ENCODE measurements around the gene GGCX. TPM values are rescaled to one million over a fixed set of nuclear protein-coding genes. Genes with fewer than 3 reads are reported as not detected.

Gene GGCX
- total RNA-seq, 1 experiment from 2014 or later, result 28.1 TPM

DNA sequence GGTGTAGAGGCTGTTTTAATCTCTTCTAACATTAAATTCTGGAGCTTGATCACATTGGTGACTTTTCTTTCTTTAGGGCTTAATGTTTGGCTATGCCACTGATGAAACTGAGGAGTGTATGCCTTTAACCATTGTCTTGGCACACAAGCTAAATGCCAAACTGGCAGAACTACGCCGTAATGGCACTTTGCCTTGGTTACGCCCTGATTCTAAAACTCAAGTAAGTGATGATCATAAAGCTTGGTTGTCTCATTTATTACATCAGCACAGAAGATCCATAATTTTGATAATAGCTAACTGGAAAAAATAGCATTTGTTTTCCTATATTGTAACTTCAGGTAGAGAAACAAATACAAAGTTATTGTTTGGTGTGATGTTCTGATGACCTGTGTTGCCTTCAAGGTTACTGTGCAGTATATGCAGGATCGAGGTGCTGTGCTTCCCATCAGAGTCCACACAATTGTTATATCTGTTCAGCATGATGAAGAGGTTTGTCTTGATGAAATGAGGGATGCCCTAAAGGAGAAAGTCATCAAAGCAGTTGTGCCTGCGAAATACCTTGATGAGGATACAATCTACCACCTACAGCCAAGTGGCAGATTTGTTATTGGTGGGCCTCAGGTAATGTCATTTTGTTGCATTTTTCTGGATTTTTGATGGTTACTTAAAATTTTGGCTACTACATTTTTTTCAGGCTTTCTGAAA lies 19.4 kb downstream of the GGCX start:
- no peak for DNase-seq (ENCODE audit: low spot score)

GRCh38 chr2:85541262-85541661 lies 20.0 kb downstream of the GGCX start:
- no peak for DNase-seq (ENCODE audit: low spot score)

DNA sequence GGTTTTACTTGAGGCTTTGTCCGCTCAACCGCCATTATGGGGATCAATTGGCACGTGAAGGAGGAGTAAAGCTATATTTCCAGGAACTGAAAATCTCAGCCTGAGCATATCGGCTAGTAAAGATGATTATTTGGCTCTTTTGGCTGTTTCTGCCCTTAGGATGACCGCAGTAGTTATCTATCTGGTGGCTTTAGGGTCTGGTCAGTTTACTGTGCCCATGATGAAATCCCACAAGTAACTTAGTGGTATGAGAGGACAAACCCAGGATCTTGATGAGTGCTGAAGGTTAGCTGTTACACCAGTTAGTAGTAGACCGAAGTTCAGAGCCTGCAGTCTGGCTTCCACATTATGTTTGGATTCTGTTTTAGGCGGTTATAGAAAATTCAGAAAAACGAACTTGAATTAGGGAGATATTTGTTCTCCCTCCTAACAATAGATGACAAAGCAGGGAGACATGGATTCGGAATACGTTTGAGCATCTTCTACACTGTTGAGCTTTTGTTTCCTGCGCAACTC lies 21.1 kb downstream of the GGCX start:
- no peak for DNase-seq (ENCODE audit: low spot score)

- DNase-seq (ENCODE audit: low spot score), result peak; percentile 57
Observed at GRCh38 chr2:85539361-85540132, 21.7 kb downstream of the GGCX start.

GRCh38 chr2:85538507-85539360 lies 22.6 kb downstream of the GGCX start, which contains the start of gene MAT2A:
TSS of gene MAT2A (plus strand) at chr2:85539168. CDS start at chr2:85539288, 120 bp downstream.
- DNase-seq (ENCODE audit: low spot score), result peak; percentile 82

- peak; percentile 61 for DNase-seq (ENCODE audit: low spot score)
Observed at GRCh38 chr2:85537600-85538506, 23.4 kb downstream of the GGCX start.

DNA sequence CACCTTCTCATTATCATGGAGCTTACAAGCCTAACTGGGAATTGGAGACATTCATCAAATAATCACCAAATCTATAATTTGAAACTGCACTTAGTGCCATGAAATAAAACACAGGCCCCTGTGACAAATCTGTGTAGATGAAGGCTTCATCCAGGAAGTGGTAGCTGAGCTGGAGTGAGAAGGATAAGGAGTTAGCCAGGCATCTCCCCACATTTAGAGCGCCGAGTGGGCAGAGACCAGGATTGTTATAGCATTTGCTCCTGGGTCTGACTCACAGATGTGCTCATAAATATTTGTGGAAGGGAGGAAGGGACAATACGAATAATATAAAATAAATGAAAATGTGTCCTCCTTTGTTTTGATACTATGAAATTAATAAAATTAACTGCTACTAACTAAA lies 24.8 kb downstream of the GGCX start:
- peak; percentile 88 for DNase-seq (ENCODE audit: low spot score)

GRCh38 chr2:85534881-85535280 lies 26.4 kb downstream of the GGCX start:
- no peak for DNase-seq (ENCODE audit: low spot score)

GRCh38 chr2:85534099-85534498 lies 27.2 kb downstream of the GGCX start:
- no peak for DNase-seq (ENCODE audit: low spot score)

DNA sequence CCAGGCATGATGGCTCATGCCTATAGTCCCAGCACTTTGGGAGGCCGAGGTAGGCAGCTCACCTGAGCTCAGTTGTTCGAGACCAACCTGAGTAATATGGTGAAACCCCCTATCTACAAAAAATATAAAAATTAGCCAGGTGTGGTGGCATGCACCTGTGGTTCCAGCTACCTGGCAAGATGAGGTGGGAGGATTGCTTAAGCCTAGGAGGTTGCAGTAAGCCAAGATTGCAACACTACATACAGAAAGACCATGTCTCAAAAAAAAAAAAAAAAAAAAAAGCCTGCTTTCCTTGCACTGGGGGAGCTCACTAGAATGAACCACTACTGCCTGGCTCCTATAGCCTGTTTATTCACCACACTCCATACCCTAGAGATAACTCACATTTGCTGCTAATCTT lies 29.7 kb downstream of the GGCX start:
- DNase-seq (ENCODE audit: low spot score), result no peak

DNA sequence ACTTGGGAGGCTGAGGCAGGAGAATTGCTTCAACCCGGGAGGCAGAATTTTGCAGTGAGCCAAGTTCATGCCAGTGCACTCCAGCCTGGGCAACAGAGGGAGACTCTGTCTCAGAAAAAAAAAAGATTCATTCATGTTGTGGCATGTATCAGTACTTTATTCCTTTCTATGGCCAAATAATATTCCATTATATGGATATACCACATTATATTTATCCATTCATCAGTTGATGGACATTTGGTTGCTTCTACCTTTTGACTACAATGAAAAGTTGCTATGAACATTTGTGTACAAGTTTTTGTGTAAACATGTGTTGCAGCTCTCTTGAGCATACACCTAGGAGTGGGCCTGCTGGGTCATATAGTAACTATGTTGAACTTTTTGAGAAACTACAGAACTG lies 31.5 kb downstream of the GGCX start:
- DNase-seq (ENCODE audit: low spot score), result no peak

GRCh38 chr2:85528355-85528754 lies 32.9 kb downstream of the GGCX start:
- no peak for DNase-seq (ENCODE audit: low spot score)

GRCh38 chr2:85527787-85528186 lies 33.5 kb downstream of the GGCX start:
- no peak for DNase-seq (ENCODE audit: low spot score)

GRCh38 chr2:85525567-85525966 lies 35.7 kb downstream of the GGCX start:
- DNase-seq (ENCODE audit: low spot score), result no peak

DNA sequence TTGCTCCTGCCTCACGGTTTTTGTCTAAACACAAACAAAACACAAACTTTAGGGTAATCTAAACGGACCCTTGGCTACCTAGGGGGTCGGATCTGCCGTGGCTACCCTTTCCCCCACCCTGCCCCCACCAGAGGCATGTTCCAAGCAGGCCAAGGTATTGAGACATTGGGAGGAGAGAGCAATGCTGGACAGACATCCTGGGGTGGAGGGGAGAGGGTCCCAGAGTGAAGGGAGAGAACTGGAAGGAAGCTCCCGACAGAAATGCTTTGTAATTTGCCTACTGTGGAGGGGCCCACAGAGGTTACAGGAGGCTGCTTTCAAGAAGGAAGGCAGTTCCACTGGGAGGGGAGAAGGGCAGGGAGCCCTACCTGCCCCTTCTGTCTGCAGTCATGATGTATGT lies 36.3 kb downstream of the GGCX start:
- DNase-seq (ENCODE audit: low spot score), result no peak

- no peak for DNase-seq (ENCODE audit: low spot score)
Observed at GRCh38 chr2:85524336-85524908, 36.9 kb downstream of the GGCX start.

- DNase-seq (ENCODE audit: low spot score), result no peak
Observed at GRCh38 chr2:85523903-85524335, 37.4 kb downstream of the GGCX start.

DNA sequence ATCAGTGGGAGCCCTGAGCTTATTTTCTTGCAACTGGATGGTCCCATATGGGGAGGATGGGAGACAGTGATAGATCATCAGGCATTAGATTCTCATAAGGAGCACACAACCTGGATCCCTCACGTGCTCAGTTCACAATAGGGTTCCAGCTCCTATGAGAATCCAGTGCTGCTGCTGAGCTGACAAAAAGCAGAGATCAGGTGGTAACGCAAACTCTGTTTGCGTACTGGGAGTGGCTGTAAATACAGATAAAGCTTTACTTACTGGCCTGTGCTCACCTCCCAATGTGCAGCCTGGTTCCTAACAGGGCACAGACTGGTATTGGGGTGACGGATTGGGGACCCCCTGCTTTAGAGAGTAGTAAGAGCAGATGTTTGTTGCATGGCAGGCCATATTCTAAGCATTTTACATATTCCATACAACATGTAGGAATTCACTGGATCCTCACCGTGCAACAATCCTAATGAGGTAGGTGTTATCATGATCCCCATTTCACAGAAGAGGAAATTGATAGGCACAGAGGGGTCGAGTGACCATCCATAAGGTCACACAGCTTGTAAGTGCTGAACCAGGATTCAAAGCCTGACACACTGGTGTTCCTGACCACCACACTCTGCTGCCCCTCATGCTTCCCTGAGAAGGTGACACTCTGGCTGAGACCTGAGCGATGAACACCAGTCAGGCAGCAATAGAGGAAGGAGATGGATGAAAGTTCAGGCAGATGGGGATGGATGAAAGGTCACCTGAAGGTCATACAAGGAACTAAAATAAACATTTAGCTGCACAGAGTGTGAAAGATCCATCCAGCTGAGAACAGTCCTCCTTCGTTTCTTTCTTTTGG lies 38.0 kb downstream of the GGCX start:
- DNase-seq (ENCODE audit: low spot score), result no peak

DNA sequence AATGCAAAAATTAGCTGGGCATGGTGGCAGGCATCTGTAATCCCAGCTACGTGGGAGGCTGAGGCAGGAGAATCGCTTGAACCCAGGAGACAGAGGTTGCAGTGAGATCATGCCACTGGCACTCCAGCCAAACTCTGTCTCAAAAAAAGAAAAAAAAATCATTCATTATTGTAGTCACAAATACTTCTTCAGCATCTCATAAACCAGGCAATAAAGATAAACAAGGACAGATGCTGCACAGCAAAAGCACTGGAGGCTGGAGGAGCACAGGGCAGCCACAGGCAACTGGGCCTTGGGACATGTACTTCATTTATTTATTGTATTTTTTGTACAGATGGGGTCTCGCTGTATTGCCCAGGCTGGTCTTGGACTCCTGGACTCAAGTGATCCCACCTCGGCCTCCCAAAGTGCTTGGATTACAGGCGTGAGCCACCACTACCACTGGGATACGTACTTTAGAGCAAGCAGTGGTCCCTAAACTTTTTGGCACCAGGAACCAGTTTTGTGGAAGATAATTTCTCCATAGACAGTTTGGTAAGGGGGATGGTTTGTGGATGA lies 39.1 kb downstream of the GGCX start:
- no peak for DNase-seq (ENCODE audit: low spot score)

Measured in A172 (cell line).